Right renal pelvis (tissue), 4 donors: Measurements from ENCODE around the gene ATP8B1. TPM values are rescaled to one million over a fixed set of nuclear protein-coding genes. Genes with fewer than 3 reads are reported as not detected.
"Not testable (repeated sequence)": the region's sequence is repeated elsewhere in the genome, so short reads cannot be mapped to it uniquely, and the experiment has no call there.

Source experiments
- DNase-seq, 4 donors: peaks; one replicate each; pipeline ENCODE4 v3.0.0-alpha.2; 2013; ENCODE audit warnings: low read depth in 4 of 4, low spot score in 3 of 4, missing footprints in 1 of 4
- polyA plus RNA-seq, 4 donors: library from polyadenylated mRNA; unstranded; fragments of 120-200 nt; gene quantifications; one replicate each; pipeline ENCODE4 v1.2.1, GENCODE V29; 2013; ENCODE audit not compliant: insufficient read length in 4 of 4

The ATP8B1 gene
- polyA plus RNA-seq, 4 donors, result 26.4 to 34.5 (median 28.1) TPM

DNA sequence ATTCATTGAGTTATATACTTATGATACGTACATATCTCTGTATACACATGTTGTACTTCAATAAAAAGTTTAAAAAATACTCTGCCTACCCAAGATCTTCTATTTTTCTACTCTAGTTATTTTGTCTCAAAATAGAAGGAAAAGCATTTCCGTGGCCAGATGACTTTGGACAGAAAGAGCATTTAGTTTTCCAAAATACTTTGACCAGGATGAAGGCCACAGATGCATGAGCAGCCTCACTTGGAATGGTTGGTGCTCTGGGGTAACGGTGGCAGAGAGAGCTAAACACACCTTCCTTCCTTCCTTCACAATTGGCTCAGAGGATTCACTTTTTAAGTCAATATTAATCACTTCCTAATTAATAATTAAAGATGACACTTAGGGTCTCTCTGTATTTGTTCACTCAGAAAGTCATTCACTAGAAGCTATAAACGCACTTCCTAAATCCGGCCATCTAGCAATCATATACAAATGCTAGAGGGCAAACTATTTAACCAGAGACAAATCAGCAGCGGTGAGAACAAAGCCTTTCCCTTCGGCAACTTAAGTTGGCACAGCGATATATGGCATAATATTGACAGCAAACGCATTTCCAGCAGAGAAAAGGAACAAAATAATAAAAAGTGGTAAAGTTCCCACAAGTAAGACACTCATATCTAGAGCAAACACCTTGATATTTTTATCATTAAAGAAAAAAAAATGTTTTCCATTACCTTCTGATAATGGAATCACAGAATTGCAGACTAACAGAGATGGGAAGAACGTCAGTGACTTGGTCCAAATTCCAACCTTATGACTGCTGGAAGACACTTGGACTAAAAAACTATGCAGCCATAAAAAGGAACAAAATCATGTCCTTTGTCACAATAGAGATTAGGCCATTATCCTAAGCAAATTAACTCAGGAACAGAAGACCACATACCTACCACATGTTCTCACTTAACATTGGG is 125.6 kb downstream of the ATP8B1 start:
- no peak for DNase-seq

DNA sequence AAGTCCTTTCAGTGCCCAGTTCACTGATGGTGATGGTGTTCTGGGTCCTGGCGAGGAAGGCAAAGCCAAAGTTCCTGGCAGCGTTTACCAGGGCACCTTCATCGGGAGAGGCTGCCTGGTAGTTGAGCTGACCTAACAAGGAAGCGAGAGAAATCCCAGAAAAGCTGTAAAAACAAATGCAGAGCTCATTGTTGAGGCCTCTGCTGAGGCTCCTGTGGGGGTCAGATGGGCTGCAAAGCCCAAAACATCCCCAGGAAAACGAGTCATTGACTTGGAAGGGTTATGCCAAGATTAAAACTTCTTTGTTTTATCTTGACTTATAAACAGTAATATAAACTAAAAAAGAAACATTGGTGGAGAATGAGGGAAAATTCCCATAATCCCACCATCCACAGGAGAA is 128.2 kb downstream of the ATP8B1 start:
- no peak for DNase-seq

DNA sequence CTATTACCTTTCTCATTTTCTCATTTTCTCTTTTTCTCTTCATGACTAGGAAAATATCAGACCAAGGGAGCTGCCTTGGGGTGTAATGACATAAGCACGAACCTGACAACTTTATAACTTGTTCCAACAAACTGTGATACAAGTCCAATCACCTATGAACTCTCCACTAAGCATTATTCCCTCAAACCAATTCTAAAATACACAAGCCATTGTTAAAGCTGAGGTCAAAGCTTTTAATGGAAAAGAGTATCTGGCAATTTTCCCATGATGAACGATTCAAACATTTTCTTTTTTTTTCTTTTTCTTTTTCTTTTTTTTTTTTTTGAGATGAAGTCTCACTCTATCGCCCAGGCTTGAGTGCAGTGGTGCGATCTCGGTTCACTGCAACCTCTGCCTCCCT is 133.1 kb downstream of the ATP8B1 start:
- no peak for DNase-seq

DNA sequence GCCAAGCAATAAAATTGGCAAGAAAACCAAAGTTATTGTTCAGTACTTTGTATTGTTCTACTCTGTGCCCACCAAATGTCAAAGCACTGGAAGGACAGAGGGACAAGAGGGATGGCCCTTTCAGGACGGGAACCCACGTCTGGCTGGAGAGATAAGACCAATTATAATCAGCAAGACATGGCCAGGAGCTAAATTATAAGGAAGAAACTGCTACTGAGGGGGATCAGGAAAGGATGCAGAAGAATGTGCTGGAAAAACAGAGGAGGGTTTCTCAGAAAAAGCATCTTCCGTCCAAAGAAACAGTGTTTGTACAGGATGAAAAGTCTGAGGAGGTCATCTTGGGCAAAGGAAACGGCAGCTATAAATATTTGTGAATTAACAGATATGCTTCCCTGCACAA is 135.1 kb downstream of the ATP8B1 start:
- DNase-seq, result no peak

DNA sequence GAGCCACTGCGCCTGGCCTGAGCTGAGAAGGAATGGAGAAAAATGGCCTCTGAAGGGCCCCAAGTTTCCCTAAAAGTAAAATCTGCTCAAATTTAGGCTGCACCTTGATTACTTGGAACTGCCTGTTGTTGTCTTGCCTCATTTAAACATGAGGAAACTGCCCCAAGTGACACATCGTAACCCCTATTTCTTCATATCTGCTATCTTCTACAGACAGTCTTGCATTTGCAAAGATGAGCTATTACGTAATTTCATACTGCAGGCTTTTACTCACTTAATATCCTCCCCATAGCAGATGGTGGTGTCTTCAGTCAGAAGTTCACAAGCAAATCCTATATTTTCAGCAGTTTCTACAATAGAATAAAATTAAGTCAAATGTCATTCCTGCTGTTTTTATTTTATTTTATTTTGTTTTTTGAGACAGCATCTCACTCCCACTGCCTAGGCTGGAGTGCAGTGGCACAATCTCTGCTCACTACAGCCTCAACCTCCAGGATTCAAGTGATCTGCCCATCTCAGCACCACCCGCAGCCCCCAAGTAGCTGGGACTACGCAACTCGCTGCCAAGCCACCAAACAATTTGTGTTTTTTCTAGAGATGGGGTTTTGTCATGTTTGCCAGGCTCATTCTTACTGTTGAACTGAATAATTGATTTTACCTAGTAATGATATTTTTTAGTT is 136.2 kb downstream of the ATP8B1 start:
- DNase-seq, result no peak

DNA sequence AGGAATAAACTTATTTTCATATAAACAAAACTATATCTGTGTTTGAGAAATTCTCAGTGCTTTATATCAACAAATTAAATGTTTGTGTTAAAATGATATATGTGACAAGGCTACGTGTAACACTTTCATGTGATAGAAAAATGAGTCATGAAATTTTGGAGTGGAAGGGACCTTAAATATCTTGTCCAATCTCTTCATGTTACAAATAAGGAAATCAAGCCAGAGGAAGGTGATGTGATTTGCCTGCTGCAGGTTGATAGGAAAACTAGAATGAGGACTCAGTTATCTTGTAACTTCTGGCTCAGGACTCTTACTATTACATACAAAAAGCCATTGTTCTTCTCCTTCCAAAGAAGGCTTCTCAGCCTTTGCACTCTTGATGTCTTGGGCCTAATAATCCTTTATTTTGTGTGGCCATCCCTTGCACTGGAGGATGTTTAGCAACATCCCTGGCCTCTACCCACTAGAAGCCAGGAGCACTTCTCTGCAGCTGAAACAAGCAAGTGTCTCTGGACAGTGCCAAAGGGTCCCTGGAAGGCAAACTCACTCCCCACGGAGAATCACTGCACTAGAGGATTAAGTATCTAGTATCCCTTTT is 138.4 kb downstream of the ATP8B1 start:
- DNase-seq, result no peak

GRCh38 chr18:57660961-57661360 is 142.2 kb downstream of the ATP8B1 start:
- DNase-seq, result no peak

- DNase-seq, result no peak
These were observed 143.5 kb downstream of the ATP8B1 start for GRCh38 chr18:57659460-57660102.

DNA sequence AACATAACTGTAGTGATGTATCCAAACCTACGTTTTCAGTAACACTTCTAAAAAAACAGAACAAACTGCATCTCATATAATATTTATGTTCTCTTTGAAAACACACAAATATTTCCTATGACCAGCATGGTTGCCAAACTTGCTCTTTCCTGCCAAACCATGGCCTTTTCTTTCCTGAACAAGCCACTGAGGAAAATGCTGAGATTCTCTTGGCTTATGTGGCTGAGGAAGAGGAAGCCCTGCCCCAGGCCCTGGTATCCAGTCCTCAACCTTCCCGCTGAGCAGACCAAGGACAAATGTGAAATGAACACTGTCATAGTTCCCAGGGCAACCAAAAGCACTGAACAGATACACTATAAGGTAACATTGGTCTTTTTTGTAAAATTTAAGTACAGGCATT is 145.6 kb downstream of the ATP8B1 start:
- DNase-seq, result no peak

GRCh38 chr18:57655740-57656139 is 147.4 kb downstream of the ATP8B1 start:
- DNase-seq, result no peak

DNA sequence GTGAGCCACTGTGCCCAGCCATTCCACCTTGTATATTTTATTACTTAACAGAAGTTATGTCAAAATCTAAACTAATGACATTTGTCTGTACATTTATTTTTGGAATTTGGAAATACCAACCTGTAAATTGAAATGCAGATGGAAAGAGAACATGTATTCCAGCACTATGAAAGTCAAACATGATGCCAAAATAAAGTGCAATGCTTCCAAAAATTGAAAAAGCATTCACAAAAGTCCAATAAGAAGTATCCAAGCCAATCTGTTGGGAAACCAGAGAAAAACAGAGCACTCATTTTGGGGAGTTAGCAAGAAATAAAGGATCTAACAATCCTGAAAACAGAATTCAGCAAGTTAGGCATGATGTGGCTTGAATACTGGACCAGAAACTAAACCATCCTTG is 151.2 kb downstream of the ATP8B1 start:
- no peak for DNase-seq

DNA sequence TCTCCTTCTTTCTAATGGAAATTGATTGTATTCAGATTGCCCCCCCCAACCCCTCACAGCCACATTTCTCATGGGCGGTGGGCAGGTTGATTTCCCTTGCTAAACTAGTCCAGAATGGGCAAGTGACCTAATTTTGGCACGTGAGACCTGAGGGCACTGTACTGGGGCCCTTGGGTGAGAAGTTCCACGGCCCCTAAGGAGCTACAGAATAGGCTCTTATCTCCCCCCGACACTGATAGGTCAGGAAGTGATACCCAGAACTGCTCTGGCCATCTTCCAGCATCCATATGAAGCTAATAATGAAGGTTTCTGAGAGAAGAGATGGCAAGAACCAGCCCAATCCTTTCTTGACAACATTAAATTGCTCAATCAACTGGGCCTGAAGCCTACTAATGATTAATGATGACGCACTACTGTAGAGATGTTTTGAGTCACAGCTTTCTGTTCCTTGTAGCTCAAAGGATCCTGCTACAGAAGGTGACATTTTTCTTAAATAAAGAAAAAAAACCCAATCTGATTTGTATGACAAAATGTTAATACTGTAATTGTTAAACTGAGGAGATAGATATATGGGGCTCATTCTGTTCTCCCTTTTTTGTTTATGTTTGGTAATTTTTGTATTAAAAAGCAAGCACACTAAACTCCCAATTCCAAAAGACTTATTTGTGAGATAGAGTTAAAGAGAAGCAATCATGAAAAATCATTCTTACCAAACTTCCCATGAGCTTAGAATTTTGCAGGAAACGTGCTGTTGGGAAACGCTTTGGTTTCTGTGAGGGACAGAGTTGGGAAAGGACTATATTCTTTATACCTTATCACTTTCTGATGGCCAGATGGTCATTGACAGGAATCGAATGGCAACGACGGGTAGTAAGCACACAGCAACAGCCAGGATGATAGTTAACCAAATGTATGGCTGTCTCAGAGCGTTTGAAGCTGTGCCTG is 153.3 kb downstream of the ATP8B1 start:
- DNase-seq, result no peak

GRCh38 chr18:57648414-57648813 is 154.7 kb downstream of the ATP8B1 start:
- DNase-seq, result no peak

DNA sequence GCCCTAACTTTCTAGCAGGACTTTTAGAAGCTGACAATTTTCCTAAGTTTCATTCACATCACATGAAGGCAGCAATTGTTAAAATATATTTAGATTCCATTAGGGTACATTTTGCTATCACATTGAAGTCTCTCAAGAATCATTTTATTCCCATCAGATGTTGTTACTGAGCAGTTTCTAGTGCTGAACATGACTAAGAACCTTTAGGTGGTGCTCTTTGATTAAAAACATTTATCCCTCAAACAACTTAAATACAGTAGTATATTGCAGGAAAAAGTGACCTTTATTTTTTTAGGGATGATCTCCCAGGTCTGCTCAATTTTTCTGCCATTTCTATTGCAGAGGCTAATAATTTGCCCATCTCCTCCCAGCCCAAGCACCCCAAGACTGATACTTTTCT is 158.6 kb downstream of the ATP8B1 start:
- DNase-seq, result no peak

- DNase-seq, result not testable (repeated sequence)
These were observed 159.4 kb downstream of the ATP8B1 start for GRCh38 chr18:57643726-57644125.

GRCh38 chr18:57642462-57642861 is 160.7 kb downstream of the ATP8B1 start:
- not testable (repeated sequence) for DNase-seq

GRCh38 chr18:57640749-57641148 is 162.4 kb downstream of the ATP8B1 start:
- no peak for DNase-seq

GRCh38 chr18:57640236-57640635 is 162.9 kb downstream of the ATP8B1 start:
- no peak for DNase-seq

GRCh38 chr18:57635003-57635822 is 167.9 kb downstream of the ATP8B1 start:
- DNase-seq, result no peak
